GM12878 (cell line): ENCODE data around the gene PCSK6. TPM values are rescaled to one million over a fixed set of nuclear protein-coding genes. Genes with fewer than 3 reads are reported as not detected.

Source experiments
- BRCA1 ChIP-seq: IDR thresholded peaks from 2 replicates; pipeline ENCODE4 v1.6.1; 2011; ENCODE audit warnings: low read depth, low read length, improper control_type of control experiment
- ESRRA ChIP-seq: IDR thresholded peaks from 2 replicates; pipeline ENCODE4 v1.6.1; 2012; ENCODE audit warnings: mild to moderate bottlenecking, low read length, improper control_type of control experiment
- MXI1 ChIP-seq: fragments of 150-350 bp; IDR thresholded peaks from 2 replicates; pipeline ENCODE4 v1.6.1; 2011; ENCODE audit warnings: low read depth, mild to moderate bottlenecking, inconsistent platforms, low read length, improper control_type of control experiment
- PAX5 ChIP-seq: IDR thresholded peaks from 2 replicates; pipeline ENCODE4 v1.6.1; 2011; ENCODE audit warnings: low read depth, low read length, borderline replicate concordance
- POU2F2 ChIP-seq: IDR thresholded peaks from 3 replicates; pipeline ENCODE4 v1.6.1; 2011; ENCODE audit warnings: low read depth, mild to moderate bottlenecking, low read length, borderline replicate concordance
- RCOR1 ChIP-seq: conservative IDR thresholded peaks from 2 replicates; pipeline ENCODE4 v1.6.1; 2012; ENCODE audit warnings: low read depth, low read length, improper control_type of control experiment
- RELA ChIP-seq: fragments of 450-650 bp; IDR thresholded peaks from 2 replicates; pipeline ENCODE4 v1.8.0; 2014; ENCODE audit warnings: borderline replicate concordance; ENCODE audit not compliant: partially characterized antibody
- RFX5 ChIP-seq: IDR thresholded peaks from 2 replicates; pipeline ENCODE4 v1.6.1; 2011; ENCODE audit warnings: low read depth, low read length, improper control_type of control experiment
- SMAD5 ChIP-seq: IDR thresholded peaks from 2 replicates; pipeline ENCODE4 v1.6.1; 2016; ENCODE audit warnings: antibody characterized with exemption, low read depth
- SMARCA5 ChIP-seq: fragments of 450-650 bp; IDR thresholded peaks from 2 replicates; pipeline ENCODE4 v1.6.1; 2017; ENCODE audit warnings: mild to moderate bottlenecking
- SP1 ChIP-seq: IDR thresholded peaks from one replicate; pipeline ENCODE4 v1.6.1; 2011; ENCODE audit warnings: low read depth, low read length
- ZNF24 ChIP-seq: fragments of 450-650 bp; IDR thresholded peaks from 2 replicates; pipeline ENCODE4 v1.6.1; 2017; ENCODE audit warnings: antibody characterized with exemption, mild to moderate bottlenecking
- ZNF384 ChIP-seq: IDR thresholded peaks from 2 replicates; pipeline ENCODE4 v1.6.1; 2012; ENCODE audit warnings: low read depth, mild to moderate bottlenecking, low read length, improper control_type of control experiment, borderline replicate concordance
- ZZZ3 ChIP-seq: IDR thresholded peaks from 2 replicates; pipeline ENCODE4 v1.6.1; 2011; ENCODE audit warnings: low read depth; ENCODE audit not compliant: control insufficient read depth, insufficient read length
- polyA plus RNA-seq, 11 experiments: library from polyadenylated mRNA; depleted of rRNA in 4 of 11; unstranded in 6 of 11; stranded (reverse) in 5 of 11; fragments of >200 nt; fragmentation: Nextera tagmentation in 4 of 11; fragmentation: Illumina TruSeq in 1 of 11; extraction: Ambion mirVana in 4 of 11; extraction: Trizol in 1 of 11; gene quantifications; 1 replicate in 1 of 11; 2 replicates in 10 of 11; pipeline versions ENCODE4 v1.2.1 to v1.2.3, GENCODE V29; 2011 to 2016; ENCODE audit warnings: inconsistent platforms in 2 of 11, missing spikeins in 2 of 11, low read depth in 1 of 11
- total RNA-seq, 4 experiments: library from RNA; depleted of rRNA in 3 of 4; stranded (reverse); fragments of >200 nt in 3 of 4; fragmentation: Illumina TruSeq in 1 of 4; extraction: Trizol in 1 of 4; gene quantifications; 2 replicates each; pipeline versions ENCODE4 v1.2.1 to v1.2.3, GENCODE V29; 2013 to 2021
- TF ChIP-seq, protein P1 (sequence below): IDR thresholded peaks from 2 replicates; pipeline ENCODE4 v1.6.1; 2012; ENCODE audit warnings: mild to moderate bottlenecking, low read depth, low read length
- TF ChIP-seq, protein P2 (sequence below): fragments of 150-350 bp; IDR thresholded peaks from 2 replicates; pipeline ENCODE4 v1.6.1; 2014; ENCODE audit warnings: mild to moderate bottlenecking, low read depth, low read length
- TF ChIP-seq, protein P3 (sequence below): fragments of 450-650 bp; IDR thresholded peaks from 2 replicates; pipeline ENCODE4 v1.6.1; 2017; ENCODE audit warnings: antibody characterized with exemption, mild to moderate bottlenecking, moderate library complexity
- TF ChIP-seq, protein P4 (sequence below): fragments of 450-650 bp; IDR thresholded peaks from 2 replicates; pipeline ENCODE4 v1.6.1; 2017; ENCODE audit warnings: mild to moderate bottlenecking, low read depth, inconsistent platforms; ENCODE audit not compliant: poor library complexity, severe bottlenecking

Gene PCSK6
- total and polyA plus RNA-seq, 10 of the 15 experiments (the other 5 are each of a cell fraction or from before 2014, with no cell fraction given): 0.19 to 0.67 (median 0.25) TPM; not detected in 4

DNA sequence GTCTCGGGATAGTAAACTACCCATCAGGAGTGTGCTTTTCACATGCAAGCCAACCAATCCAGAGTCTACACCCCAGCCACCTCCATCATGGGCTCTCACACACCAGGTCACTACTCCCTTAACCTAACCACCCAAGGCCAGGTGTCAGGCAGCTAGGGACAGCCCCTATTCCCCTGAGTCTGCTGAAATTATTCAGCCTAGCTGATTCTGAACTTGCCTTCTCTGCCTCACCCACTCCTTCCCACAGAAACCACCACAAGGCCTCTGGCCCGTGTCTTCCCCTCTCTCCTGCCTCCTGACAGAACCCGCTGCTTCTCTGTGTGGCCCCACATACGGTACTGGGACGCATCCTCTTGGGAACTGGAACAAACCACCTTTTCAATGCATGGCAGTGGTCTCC, 82.1 kb downstream of the PCSK6 start (continued):
- TF ChIP-seq, protein P1, sequence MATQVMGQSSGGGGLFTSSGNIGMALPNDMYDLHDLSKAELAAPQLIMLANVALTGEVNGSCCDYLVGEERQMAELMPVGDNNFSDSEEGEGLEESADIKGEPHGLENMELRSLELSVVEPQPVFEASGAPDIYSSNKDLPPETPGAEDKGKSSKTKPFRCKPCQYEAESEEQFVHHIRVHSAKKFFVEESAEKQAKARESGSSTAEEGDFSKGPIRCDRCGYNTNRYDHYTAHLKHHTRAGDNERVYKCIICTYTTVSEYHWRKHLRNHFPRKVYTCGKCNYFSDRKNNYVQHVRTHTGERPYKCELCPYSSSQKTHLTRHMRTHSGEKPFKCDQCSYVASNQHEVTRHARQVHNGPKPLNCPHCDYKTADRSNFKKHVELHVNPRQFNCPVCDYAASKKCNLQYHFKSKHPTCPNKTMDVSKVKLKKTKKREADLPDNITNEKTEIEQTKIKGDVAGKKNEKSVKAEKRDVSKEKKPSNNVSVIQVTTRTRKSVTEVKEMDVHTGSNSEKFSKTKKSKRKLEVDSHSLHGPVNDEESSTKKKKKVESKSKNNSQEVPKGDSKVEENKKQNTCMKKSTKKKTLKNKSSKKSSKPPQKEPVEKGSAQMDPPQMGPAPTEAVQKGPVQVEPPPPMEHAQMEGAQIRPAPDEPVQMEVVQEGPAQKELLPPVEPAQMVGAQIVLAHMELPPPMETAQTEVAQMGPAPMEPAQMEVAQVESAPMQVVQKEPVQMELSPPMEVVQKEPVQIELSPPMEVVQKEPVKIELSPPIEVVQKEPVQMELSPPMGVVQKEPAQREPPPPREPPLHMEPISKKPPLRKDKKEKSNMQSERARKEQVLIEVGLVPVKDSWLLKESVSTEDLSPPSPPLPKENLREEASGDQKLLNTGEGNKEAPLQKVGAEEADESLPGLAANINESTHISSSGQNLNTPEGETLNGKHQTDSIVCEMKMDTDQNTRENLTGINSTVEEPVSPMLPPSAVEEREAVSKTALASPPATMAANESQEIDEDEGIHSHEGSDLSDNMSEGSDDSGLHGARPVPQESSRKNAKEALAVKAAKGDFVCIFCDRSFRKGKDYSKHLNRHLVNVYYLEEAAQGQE: no peak
- TF ChIP-seq ZNF24 (no peak), SMARCA5 (no peak), BRCA1 (no peak), SMAD5 (no peak), ZNF384 (no peak), POU2F2 (peak; percentile 81; the same call in 2 of the 3 replicates), ZZZ3 (no peak), MXI1 (no peak), RFX5 (no peak), ESRRA (no peak), PAX5 (peak; percentile 54; the same call in 1 of the 2 replicates), RCOR1 (no peak), SP1 (no peak), RELA (no peak)
- TF ChIP-seq, protein P2, sequence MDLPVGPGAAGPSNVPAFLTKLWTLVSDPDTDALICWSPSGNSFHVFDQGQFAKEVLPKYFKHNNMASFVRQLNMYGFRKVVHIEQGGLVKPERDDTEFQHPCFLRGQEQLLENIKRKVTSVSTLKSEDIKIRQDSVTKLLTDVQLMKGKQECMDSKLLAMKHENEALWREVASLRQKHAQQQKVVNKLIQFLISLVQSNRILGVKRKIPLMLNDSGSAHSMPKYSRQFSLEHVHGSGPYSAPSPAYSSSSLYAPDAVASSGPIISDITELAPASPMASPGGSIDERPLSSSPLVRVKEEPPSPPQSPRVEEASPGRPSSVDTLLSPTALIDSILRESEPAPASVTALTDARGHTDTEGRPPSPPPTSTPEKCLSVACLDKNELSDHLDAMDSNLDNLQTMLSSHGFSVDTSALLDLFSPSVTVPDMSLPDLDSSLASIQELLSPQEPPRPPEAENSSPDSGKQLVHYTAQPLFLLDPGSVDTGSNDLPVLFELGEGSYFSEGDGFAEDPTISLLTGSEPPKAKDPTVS: no peak
- TF ChIP-seq, protein P3, sequence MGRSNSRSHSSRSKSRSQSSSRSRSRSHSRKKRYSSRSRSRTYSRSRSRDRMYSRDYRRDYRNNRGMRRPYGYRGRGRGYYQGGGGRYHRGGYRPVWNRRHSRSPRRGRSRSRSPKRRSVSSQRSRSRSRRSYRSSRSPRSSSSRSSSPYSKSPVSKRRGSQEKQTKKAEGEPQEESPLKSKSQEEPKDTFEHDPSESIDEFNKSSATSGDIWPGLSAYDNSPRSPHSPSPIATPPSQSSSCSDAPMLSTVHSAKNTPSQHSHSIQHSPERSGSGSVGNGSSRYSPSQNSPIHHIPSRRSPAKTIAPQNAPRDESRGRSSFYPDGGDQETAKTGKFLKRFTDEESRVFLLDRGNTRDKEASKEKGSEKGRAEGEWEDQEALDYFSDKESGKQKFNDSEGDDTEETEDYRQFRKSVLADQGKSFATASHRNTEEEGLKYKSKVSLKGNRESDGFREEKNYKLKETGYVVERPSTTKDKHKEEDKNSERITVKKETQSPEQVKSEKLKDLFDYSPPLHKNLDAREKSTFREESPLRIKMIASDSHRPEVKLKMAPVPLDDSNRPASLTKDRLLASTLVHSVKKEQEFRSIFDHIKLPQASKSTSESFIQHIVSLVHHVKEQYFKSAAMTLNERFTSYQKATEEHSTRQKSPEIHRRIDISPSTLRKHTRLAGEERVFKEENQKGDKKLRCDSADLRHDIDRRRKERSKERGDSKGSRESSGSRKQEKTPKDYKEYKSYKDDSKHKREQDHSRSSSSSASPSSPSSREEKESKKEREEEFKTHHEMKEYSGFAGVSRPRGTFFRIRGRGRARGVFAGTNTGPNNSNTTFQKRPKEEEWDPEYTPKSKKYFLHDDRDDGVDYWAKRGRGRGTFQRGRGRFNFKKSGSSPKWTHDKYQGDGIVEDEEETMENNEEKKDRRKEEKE: no peak
- TF ChIP-seq, protein P4, sequence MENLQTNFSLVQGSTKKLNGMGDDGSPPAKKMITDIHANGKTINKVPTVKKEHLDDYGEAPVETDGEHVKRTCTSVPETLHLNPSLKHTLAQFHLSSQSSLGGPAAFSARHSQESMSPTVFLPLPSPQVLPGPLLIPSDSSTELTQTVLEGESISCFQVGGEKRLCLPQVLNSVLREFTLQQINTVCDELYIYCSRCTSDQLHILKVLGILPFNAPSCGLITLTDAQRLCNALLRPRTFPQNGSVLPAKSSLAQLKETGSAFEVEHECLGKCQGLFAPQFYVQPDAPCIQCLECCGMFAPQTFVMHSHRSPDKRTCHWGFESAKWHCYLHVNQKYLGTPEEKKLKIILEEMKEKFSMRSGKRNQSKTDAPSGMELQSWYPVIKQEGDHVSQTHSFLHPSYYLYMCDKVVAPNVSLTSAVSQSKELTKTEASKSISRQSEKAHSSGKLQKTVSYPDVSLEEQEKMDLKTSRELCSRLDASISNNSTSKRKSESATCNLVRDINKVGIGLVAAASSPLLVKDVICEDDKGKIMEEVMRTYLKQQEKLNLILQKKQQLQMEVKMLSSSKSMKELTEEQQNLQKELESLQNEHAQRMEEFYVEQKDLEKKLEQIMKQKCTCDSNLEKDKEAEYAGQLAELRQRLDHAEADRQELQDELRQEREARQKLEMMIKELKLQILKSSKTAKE: no peak
